ENCODE measurements around the gene SHLD1.
A peak's percentile ranks its signal among the peaks of the same experiment; 100 is the strongest.
"Not testable (repeated sequence)": the region's sequence is repeated elsewhere in the genome, so short reads cannot be mapped to it uniquely, and the experiment has no call there.

The SHLD1 gene, protein sequence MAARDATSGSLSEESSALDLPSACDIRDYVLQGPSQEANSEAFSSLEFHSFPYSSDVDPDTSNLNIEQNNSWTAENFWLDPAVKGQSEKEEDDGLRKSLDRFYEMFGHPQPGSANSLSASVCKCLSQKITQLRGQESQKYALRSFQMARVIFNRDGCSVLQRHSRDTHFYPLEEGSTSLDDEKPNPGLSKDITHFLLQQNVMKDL

DNA sequence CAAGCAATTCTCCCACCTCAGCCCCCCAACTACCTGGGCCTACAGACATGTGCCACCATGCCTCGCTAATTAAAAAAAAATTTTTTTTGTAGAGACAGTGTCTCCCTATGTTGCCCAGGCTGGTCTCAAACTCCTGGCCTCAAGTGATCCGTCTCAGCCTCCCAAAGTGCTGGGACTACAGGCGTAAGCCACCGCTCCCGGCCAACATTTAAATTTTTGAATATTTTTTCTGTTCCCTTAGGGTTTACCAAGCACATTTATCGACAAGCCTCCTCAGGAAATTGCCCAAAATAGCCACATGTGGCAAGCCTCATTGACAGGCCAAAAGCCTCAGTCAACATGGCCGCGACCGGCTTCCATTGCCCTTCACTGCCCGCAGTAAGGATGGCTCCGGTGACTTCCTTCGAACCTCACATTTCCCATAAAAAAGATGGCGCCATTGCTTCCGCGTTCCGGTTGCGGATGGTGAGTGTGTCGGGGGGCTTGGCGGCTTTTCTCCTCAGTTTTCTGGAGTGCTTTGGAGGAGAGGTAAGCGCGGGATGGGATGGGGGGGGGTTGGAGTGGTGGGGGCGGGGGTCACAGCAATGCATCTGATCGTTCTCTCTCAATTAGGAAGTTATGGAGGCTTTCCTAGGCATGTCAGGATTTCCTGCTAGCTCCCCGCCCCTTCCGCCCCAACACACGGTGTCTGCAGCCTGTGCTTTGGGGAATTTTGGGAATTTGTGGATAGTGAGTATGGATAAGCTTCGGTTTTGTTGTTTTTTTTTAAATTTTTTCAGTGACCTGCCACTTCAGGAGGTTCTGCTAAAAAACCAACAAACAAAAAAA is at the start of gene SHLD1:
Gene SHLD1, plus strand, starts transcription at position 450 of the 828 bp plus-strand sequence. CDS start 22,465 bp downstream, outside the sequence.
- peak; percentile 68 for DNase-seq (ENCODE audit: low read depth)

DNA sequence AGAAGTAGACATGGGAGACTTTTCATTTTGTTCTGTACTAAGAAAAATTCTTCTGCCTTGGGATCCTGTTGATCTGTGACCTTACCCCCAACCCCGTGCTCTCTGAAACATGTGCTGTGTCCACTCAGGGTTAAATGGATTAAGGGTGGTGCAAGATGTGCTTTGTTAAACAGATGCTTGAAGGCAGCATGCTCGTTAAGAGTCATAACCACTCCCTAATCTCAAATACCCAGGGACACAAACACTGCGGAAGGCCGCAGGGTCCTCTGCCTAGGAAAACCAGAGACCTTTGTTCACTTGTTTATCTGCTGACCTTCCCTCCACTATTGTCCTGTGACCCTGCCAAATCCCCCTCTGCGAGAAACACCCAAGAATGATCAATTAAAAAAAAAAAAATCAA is 47.9 kb upstream of the SHLD1 start:
- not testable (repeated sequence) for DNase-seq (ENCODE audit: low read depth)

DNA sequence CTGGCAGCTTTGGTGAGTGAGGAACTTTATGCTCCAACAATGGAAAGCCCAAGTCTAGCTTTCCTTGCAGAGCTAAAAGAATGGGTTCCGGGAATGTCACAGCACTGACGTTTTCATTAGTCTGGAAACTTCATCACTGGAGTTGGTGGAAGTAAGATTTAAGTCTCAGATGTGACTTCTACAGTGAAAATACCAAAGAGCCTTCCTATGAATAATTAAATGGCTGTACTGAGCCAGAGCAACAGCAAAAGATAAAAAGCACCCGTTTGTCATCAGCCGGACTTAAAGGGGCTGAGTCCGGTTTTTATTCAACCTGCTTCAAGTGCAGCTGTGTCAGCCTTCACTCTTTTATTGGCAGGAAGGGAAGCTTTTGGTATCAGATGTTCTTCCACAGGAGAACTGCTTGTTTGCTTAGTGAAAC is 46.5 kb upstream of the SHLD1 start:
- no peak for DNase-seq (ENCODE audit: low read depth)

DNA sequence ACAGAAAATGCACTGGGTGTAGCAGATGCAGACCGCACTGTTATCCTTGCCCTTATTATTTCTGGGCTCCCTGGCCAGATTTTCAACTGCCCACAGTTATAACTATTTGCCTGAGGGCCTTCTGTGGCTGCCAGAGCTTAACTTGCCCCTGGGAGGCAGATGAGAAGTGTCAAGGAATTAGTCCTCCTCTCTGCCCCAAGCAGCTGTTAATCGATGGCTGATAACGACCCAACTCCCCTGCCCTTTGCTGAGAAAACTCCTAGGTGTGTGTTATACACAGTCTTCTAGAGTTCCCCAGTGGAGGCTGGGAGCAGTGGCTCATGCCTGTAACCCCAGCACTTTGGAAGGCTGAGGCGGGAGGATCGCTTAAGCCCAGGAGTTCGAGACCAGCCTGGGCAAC is 44.4 kb upstream of the SHLD1 start:
- no peak for DNase-seq (ENCODE audit: low read depth)

DNA sequence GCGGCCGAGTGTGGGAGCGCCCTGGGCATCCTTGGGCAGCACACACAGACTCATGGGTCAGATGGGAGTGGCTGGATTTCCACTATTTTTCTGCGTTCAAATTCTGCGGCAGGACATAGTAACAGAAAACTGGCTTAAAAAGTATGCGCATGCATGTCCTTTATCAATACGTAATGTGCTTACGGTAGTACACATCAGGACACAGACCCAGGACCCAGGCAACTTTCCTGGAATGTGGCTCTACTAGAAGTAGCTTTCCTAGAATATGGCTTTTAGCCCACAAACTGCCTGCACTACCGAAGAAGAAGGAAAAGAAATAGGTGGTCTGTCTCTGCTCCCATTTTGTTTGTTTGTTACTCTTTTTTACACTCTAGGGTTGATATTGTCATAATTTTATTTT is 43.4 kb upstream of the SHLD1 start:
- DNase-seq (ENCODE audit: low read depth): no peak

DNA sequence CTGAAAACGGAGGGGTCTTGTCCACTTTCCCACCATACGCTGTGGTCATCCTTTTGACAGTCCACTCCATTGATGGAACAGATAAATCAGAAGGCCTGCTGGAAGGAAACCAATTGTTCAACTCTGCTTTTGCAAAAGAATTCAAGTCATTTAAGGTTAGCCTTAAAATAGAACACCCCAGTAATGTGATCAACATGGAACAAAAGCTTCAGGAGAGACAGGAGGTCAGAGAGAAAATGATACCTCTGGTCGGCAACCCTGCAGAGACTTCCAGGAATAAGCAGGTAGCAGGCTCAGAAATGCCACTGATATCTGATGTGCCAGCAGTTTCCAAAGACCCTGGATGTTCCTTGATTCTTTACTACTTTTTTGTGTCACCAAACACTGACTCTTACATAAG is 39.6 kb upstream of the SHLD1 start:
- DNase-seq (ENCODE audit: low read depth): no peak

DNA sequence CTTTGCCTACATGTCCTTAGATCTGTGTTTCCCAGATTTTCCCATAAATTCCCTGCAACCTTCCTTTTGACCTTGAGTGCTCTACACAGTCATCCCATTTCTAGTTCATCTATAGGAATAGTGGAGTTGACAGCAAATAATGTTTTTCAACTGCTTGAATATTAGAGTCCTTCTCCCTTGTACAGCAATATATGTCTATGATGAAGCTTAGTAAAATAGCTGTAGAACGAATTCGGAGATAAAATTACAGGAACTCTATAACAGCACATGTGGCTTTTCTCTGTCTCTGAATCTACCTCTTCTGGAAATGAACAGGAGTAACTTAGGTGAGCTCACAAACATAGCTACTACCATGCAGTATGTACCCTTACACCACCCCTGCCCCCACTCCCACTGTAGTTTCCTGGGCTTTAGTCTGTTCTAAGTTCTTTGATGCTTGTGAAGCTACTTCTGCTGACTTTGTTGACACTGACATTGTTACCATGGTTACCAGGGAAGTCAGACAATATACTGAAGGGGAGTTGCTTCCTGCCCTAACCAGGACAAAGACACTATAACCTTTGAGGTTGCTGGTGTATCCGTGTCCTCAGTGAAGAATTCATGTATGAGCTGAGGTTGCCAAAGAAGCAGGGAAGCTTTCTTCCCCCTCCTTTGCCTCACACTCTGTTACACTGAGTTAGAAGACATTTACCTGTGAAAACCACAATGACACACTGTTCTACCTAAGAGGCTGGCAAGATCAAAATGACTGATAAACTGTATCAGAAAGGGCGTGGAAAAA is 35.8 kb upstream of the SHLD1 start:
- DNase-seq (ENCODE audit: low read depth): no peak

DNA sequence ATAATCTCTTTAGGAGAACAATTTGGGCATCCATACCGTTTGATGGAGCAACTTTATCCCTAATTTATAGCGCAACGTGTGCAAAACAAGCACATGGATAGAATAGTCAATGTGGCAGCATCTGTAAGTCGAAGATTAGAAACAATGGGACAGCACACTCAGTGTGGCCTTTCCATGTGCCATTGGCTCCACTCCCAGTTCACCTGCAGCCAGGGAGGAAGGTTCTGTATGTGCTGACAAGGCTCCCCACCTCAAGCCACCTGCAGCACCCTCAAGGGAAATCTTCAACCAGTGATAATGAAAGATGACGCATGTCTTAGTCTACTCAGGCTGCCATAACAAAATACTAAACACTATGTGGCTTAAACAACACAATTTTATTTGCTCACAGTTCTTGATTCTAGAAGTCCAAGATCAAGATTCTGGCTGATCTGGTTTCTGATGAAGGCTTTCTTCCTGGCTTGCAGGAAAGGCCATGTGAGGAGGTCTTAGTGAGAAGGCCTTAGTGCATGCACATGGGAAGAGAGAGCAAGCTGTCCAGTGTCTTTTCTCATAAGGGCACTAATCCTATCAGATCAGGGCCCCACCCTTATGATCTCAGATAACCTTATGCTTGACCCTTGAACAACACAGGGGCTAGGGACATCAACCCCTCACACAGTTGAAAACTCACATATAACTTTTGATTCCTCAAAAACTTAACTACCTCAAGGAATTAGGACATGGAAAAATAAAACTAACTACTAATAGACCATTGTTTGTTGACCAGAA is 34.9 kb upstream of the SHLD1 start:
- no peak for DNase-seq (ENCODE audit: low read depth)

DNA sequence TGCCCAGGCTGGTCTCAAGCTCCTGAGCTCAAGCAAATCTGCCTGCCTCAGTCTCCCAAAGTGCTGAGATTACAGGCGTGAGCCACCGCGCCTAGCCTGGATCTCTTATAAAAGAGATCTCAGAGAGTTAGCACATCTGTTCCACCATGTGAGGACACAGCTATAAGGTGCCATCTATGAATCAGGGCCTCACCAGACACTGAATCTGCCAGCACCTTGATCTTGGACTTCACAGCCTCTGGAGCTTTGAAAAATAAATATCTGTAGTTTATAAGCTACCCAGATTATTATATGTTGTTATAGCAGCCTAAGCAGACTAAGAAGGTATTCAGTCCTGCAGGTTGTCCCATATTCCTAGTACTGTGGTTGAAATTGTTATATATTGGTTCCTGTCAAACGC is 33.2 kb upstream of the SHLD1 start:
- no peak for DNase-seq (ENCODE audit: low read depth)

DNA sequence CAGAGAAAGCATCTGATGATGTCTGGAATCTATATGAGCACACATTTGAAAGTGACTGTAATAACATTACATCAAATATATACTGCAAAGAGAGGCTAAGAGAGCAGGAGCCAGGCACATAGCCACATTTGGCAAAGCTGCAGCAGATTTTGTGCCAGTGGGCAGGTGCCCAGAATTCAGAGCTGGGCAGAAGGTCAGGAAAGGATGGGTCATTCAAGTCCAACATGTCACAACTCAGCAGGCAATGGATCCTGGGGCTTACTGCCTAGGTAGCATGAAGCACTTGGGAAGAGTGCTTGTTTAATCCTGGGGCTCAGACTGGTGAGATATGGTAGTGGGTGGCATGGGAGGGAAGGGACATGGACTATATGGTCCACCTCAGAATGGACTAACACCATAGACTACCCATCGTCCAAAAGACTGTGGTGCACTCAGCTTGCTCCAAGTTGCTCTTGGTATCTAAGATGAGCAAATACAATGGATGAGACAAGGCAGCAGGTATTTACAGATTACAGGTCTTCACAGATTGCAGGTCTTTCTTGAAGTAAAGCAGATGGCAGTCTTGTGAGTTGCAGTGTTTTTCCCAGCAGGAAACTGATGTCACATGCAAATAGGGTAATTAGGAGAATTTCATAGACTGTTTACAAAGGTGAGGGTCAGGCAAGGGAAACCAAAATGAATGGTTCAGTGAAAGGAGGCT is 31.2 kb upstream of the SHLD1 start:
- no peak for DNase-seq (ENCODE audit: low read depth)

DNA sequence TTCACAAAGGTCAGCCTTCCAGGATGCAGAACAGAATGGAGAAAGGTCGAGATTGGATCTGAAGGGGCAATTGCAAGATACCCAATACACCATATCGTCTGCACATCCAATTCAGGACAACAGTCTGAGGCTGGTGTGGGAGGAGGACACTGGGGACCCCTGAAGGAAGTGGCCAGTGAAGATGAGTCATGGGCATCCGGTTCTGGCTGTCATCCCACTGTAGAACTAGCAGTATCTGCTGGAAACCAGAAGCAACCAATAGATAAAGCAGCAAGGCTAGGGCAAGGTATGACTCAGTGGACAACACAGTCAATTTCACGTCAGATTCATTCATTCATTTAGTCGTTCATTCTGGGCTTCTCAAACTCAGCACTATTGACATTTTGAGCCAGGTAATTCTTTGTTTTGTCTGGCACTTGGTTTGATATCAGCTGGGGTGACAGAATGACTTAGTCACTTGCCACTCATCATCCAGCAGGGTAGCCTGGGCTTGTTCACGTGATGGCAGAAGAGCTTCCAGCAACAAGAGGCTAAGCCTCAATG is 30.3 kb upstream of the SHLD1 start:
- DNase-seq (ENCODE audit: low read depth): no peak

DNA sequence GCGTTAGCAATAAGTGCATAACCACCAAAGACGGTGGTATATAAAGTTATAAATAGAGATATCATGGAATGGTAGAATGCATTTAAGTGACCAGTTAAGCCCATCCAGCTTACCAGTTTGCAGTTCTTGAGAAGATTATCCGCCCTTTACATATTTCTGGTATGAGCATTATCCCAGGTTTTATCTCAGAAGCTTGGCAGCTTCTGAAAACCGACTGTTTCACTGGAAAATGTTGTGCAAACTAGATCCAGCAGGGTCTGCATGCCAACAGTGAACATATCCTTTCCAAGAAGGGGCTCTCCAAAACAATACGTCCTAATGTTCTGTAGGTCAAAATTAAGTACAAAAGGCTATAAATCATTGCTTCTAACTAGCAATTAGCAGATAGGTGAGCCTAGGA is 29.5 kb upstream of the SHLD1 start:
- no peak for DNase-seq (ENCODE audit: low read depth)

DNA sequence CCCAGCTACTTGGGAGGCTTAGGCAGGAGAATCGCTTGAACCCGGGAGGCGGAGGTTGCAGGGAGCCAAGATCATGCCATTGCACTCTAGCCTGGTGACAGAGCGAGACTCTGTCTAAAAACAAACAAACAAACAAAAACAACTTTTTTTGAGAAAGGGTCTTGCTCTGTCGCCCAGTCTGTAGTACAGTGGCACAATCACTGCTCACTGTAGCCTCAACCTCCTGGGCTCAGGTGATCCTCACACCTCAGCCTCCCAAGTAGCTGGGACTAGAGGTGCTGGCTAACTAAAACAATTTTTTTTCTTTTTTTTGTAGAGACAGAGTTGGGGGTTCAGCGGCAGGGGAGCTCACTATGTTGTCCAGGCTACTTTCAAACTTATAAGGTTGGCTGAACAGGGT is 28.8 kb upstream of the SHLD1 start:
- DNase-seq (ENCODE audit: low read depth): not testable (repeated sequence)

DNA sequence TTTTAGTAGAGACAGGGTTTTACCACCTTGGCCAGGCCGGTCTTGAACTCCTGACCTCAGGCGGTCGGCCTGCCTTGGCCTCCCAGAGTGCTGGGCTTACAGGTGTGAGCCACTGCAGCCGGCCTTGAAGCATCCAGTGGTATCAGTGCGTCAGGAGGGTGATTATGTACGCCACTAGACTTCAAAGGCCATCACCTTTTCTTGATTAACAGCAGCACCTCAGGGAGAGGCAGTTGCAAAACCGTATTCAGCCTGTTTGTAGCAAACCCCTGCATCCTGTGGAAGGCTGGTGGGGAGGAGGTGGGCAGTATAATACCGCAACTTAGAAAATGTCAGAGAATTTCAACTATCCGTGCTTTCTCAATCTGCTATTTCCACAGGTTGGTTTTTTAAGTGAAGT is 27.3 kb upstream of the SHLD1 start:
- no peak for DNase-seq (ENCODE audit: low read depth)

DNA sequence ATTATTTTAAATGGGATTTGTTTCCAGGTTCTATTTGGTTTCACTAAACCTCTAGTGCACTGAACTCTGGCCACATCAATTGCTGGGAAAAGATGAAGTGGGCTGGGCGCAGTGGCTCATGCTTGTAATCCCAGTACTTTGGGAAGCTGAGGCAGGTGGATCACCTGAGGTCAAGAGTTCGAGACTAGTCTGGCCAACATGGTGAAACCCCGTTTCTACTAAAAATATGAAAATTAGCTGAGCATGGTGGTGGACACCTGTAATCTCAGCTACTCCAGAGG is 25.1 kb upstream of the SHLD1 start:
- DNase-seq (ENCODE audit: low read depth): not testable (repeated sequence)

DNA sequence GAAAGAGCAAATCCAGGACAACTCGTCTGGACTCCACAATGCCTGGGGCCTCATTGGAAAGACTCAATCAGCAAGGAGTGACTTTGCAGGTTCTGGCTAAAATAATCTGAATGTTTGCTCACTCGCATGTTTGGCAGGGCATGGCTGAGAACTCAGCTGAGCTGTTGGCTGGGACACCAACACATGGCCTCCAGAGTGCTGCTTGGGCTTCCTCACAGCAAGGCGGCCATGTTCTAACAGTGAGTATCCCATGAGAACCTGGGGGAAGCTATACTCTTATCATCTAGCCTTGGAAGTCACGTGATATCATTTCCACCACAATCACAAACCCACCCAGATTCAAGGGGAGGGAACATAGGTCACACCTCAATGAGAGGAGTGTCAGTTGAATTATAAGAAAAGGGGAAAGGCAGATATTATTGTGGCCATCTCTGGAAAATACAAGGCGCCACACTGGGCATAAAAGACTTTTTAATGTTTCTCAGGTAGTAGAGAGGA is 23.1 kb upstream of the SHLD1 start:
- no peak for DNase-seq (ENCODE audit: low read depth)

DNA sequence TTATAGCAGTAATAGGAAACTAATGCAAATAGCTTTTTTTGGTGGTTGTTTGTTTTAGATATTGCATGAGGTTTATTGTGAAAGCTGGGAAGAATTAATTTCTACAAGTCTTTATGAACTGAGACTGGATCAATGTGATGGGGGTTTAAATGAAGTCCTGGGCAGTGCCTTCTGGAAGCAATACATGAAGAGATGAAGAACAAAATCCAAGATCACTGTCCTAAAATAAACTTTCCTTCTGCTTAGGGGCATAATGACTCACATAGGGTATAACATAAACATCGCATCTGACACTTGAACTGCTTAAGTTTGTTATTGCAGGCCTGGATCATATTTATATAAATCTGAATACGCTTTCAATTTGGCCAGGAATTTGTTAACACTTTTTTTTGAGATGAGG is 20.9 kb upstream of the SHLD1 start:
- no peak for DNase-seq (ENCODE audit: low read depth)

DNA sequence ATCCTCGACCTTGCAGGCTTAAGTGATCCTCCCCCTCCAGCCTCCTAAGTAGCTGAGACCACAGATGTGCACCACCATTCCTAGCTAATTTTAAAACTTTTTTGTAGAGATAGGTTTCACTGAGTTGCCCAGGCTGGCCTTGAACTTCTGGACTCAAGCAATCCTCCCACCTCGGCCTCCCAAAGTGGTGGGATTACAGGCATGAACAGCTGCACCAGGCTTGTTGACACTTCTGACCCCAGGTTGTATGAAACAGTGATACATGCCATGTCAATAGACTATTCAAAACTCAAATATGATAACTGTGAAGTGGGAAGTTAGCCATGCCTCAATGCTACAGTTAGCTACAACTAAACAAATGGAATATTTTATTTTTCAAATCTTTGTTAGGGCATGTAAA is 20.1 kb upstream of the SHLD1 start:
- no peak for DNase-seq (ENCODE audit: low read depth)

DNA sequence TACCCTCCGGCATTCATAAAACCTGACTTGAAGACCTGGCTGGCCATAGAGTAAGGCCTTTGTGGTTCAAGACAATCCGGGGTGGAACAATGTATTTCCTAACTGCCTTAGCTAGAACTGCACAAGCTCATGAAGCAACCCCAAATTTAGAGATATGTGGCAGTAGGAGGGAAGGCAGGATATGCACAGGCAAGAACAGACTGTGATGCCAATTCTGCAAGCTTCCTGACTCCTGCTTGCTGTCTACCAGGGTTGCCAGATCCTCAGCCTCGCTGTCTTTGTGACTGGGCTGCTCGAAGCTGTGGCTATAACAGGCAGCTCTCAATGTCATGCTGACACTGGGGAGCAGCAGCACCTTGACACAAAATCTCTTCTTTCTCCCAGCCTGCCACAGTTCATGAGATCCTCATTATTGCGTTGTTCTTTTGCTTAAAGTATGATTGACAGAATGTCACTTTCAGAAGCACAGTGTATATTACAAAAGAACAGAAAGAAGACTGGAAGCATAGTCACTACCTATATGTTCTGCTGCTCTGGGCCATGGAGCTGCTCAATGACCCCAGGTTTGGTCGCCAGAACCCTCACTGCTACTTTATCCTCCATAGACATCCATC is 18.3 kb upstream of the SHLD1 start:
- DNase-seq (ENCODE audit: low read depth): no peak

DNA sequence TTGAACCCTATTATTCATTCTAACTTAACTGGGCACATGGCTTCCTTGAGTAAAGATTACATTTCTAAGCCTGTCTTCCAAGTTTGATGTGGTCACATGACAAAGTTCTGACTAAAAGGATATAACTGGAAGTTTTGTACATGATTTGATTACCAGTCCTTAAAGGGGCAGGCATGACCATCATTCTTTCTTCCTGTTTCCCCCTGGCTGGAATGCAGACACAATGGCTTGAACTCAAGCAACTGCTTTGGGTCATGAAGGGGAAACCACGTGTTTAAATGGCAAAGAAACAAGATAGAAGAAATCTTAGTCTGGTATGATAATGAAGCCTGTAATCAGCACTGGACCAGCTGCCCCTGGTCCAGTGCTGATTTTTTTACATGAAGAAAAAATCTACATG is 15.6 kb upstream of the SHLD1 start:
- DNase-seq (ENCODE audit: low read depth): no peak
